ENCODE data around the gene HPCAL1.
"Not testable (repeated sequence)": the region's sequence is repeated elsewhere in the genome, so short reads cannot be mapped to it uniquely, and the experiment has no call there.

HPCAL1 gene

GRCh38 chr2:10302479-10303180 lies at the start of gene HPCAL1:
TSS of gene HPCAL1 (plus strand) at chr2:10302904. CDS start at chr2:10419758, 116,854 bp downstream.
- DNase-seq, result peak; percentile 60

- no peak for DNase-seq
Measured at GRCh38 chr2:10253596-10254372, 48.9 kb upstream of the HPCAL1 start.

GRCh38 chr2:10254373-10255188 lies 48.1 kb upstream of the HPCAL1 start:
- DNase-seq, result no peak

- no peak for DNase-seq
Measured at GRCh38 chr2:10255189-10256030, 47.3 kb upstream of the HPCAL1 start.

- no peak for DNase-seq
Measured at GRCh38 chr2:10256031-10256514, 46.6 kb upstream of the HPCAL1 start.

- DNase-seq, result peak; percentile 1
Measured at GRCh38 chr2:10256515-10257031, 46.1 kb upstream of the HPCAL1 start.

GRCh38 chr2:10257036-10257435 lies 45.7 kb upstream of the HPCAL1 start:
- no peak for DNase-seq

- DNase-seq, result no peak
Measured at GRCh38 chr2:10257500-10258147, 45.1 kb upstream of the HPCAL1 start.

- DNase-seq, result no peak
Measured at GRCh38 chr2:10258326-10258725, 44.4 kb upstream of the HPCAL1 start.

GRCh38 chr2:10258726-10259125 lies 44.0 kb upstream of the HPCAL1 start:
- DNase-seq, result no peak

GRCh38 chr2:10260130-10260529 lies 42.6 kb upstream of the HPCAL1 start:
- no peak for DNase-seq

- not testable (repeated sequence) for DNase-seq
Measured at GRCh38 chr2:10263526-10263925, 39.2 kb upstream of the HPCAL1 start.

GRCh38 chr2:10264506-10265328 lies 38.0 kb upstream of the HPCAL1 start:
- DNase-seq, result no peak

- no peak for DNase-seq
Measured at GRCh38 chr2:10265329-10266132, 37.2 kb upstream of the HPCAL1 start.

- no peak for DNase-seq
Measured at GRCh38 chr2:10266133-10266620, 36.5 kb upstream of the HPCAL1 start.

- no peak for DNase-seq
Measured at GRCh38 chr2:10267036-10267435, 35.7 kb upstream of the HPCAL1 start.

GRCh38 chr2:10267551-10268465 lies 34.9 kb upstream of the HPCAL1 start:
- DNase-seq, result no peak

GRCh38 chr2:10269291-10269690 lies 33.4 kb upstream of the HPCAL1 start:
- no peak for DNase-seq

All from NCI-H1092 treated with DMSO at 0.1 percent for 48 hours (cell line).